HCT116 (cell line): ENCODE measurements around the gene CD40LG. TPM values are rescaled to one million over a fixed set of nuclear protein-coding genes. Genes with fewer than 3 reads are reported as not detected.

ENCODE experiments used
- ATAC-seq: fragments of 200-7000 bp; cut with Tn5 transposase; 2 replicates; pipeline ENCODE4 v1.9.1; 2020; ENCODE audit warnings: mild to moderate bottlenecking, moderate library complexity
- BruUV-seq: library from RNA; stranded (reverse); fragments of 400-500 nt; replicated peaks from 2 replicates; lab custom pipeline; 2021; lab: Mats Ljungman, UMichigan
- CTCF ChIA-PET: fragments of 300-600 bp; sonication (Branson Sonifier 250); formaldehyde crosslinking; loops from one replicate; lab custom pipeline; 2021; ENCODE audit warnings: antibody characterized with exemption; lab: Charles Lee
- POLR2A ChIA-PET: fragments of 300-600, 350-600 bp; sonication (Branson Sonifier 250); formaldehyde crosslinking; loops from one replicate; lab custom pipeline; 2021; ENCODE audit warnings: antibody characterized with exemption; lab: Charles Lee
- RAD21 ChIA-PET, 2 experiments: fragments of 300-600 bp; sonication (Branson Sonifier 250); formaldehyde crosslinking; loops; one replicate each; lab custom pipeline; 2023; ENCODE audit warnings: low total read pairs in 2 of 2; ENCODE audit not compliant: uncharacterized antibody in 2 of 2, unreplicated experiment in 2 of 2, low non-redundant PET in 1 of 2; lab: Charles Lee
- DNase-seq: peaks from one replicate; pipeline ENCODE4 v3.0.0-alpha.2; 2010; ENCODE audit warnings: low read depth, low spot score
- H2AFZ ChIP-seq: fragments of 200-600 bp; shearing (Covaris generic), sonication (generic); 2 replicates; pipeline ENCODE4 v1.6.1; 2017; ENCODE audit warnings: low read depth, mixed run types, mixed read lengths, antibody characterized with exemption, low read length; ENCODE audit not compliant: poor library complexity, severe bottlenecking
- H3K27ac ChIP-seq: 2 replicates; pipeline ENCODE4 v1.5.1; 2012; ENCODE audit warnings: low read depth, low read length
- H3K27me3 ChIP-seq: fragments of 200-600 bp; sonication (generic); 2 replicates; pipeline ENCODE4 v1.6.1; 2016; ENCODE audit warnings: mixed run types, low read length, mixed read lengths; ENCODE audit not compliant: insufficient read depth
- H3K36me3 ChIP-seq, 2 experiments: fragments of 200-500 bp in 1 of 2; fragments of 200-600 bp in 1 of 2; sonication (Bioruptor generic) in 1 of 2; sonication (generic) in 1 of 2; 2 replicates each; pipeline versions ENCODE4 v1.5.1 to v1.6.1; 2014 to 2016; ENCODE audit warnings: low read length in 2 of 2, inconsistent platforms in 1 of 2, mixed read lengths in 1 of 2, mixed run types in 1 of 2; ENCODE audit not compliant: insufficient read depth in 2 of 2, control insufficient read depth in 1 of 2
- H3K4me1 ChIP-seq, 2 experiments: fragments of 200-600 bp in 1 of 2; sonication (generic) in 1 of 2; 2 replicates each; pipeline versions ENCODE4 v1.5.1 to v1.6.1; 2012 to 2017; ENCODE audit warnings: low read length in 2 of 2, inconsistent platforms in 1 of 2, mild to moderate bottlenecking in 1 of 2, mixed read lengths in 1 of 2, mixed run types in 1 of 2, moderate library complexity in 1 of 2; ENCODE audit not compliant: insufficient read depth in 2 of 2, control insufficient read depth in 1 of 2
- H3K4me2 ChIP-seq: fragments of 200-600 bp; sonication (generic); 2 replicates; pipeline ENCODE4 v1.6.1; 2017; ENCODE audit warnings: mixed run types, low read length, mixed read lengths
- H3K4me3 ChIP-seq, 2 experiments: fragments of 200-600 bp in 1 of 2; sonication (generic) in 1 of 2; replicated peaks in 1 of 2; 2 replicates each; pipeline ENCODE4 v1.5.1; 2011 to 2016; ENCODE audit warnings: low read length in 2 of 2, control low read depth in 1 of 2, low read depth in 1 of 2, mild to moderate bottlenecking in 1 of 2, mixed read lengths in 1 of 2, mixed run types in 1 of 2
- H3K79me2 ChIP-seq: fragments of 200-600 bp; sonication (generic); 2 replicates; pipeline ENCODE4 v1.6.1; 2017; ENCODE audit warnings: mild to moderate bottlenecking, mixed run types, low read length, moderate library complexity, mixed read lengths; ENCODE audit not compliant: insufficient read depth
- H3K9ac ChIP-seq: fragments of 200-600 bp; sonication (generic); 2 replicates; pipeline ENCODE4 v1.6.1; 2016; ENCODE audit warnings: low read length, mixed read lengths
- H3K9me2 ChIP-seq: fragments of 200-600 bp; sonication (generic), shearing (Covaris generic); 2 replicates; pipeline ENCODE4 v1.6.1; 2017; ENCODE audit warnings: mixed run types, mild to moderate bottlenecking, moderate library complexity; ENCODE audit not compliant: insufficient read depth
- H3K9me3 ChIP-seq, 2 experiments: fragments of 200-500 bp in 1 of 2; fragments of 200-600 bp in 1 of 2; sonication (Bioruptor generic) in 1 of 2; sonication (generic) in 1 of 2; 2 replicates each; pipeline ENCODE4 v1.6.1; 2014 to 2017; ENCODE audit warnings: low read length in 2 of 2, mixed read lengths in 2 of 2, inconsistent platforms in 1 of 2, low read depth in 1 of 2, mild to moderate bottlenecking in 1 of 2, mixed run types in 1 of 2, moderate library complexity in 1 of 2; ENCODE audit not compliant: control insufficient read depth in 1 of 2, insufficient read depth in 1 of 2
- H4K20me1 ChIP-seq: fragments of 200-600 bp; sonication (generic), shearing (Covaris generic); 2 replicates; pipeline ENCODE4 v1.6.1; 2017; ENCODE audit warnings: mixed run types, mild to moderate bottlenecking, moderate library complexity; ENCODE audit not compliant: insufficient read depth
- CEBPB ChIP-seq: IDR thresholded peaks from 2 replicates; pipeline ENCODE4 v1.6.1; 2012; ENCODE audit warnings: low read depth
- CTCF ChIP-seq, 3 experiments: fragments of 200-600 bp in 1 of 3; sonication (generic) in 1 of 3; IDR thresholded peaks in 2 of 3; conservative IDR thresholded peaks in 1 of 3; 2 replicates each; pipeline ENCODE4 v1.5.1; 2012 to 2017; ENCODE audit warnings: low read depth in 2 of 3, low read length in 2 of 3, antibody characterized with exemption in 1 of 3, borderline replicate concordance in 1 of 3, control low read depth in 1 of 3, mild to moderate bottlenecking in 1 of 3, mixed read lengths in 1 of 3, mixed run types in 1 of 3, moderate library complexity in 1 of 3; ENCODE audit not compliant: insufficient read depth in 1 of 3
- EGR1 ChIP-seq: IDR thresholded peaks from 2 replicates; pipeline ENCODE4 v1.6.1; 2012; ENCODE audit warnings: low read depth
- ELF1 ChIP-seq: IDR thresholded peaks from 2 replicates; pipeline ENCODE4 v1.6.1; 2012; ENCODE audit warnings: low read depth, borderline replicate concordance
- EZH2 ChIP-seq: fragments of 200-600 bp; sonication (generic); IDR thresholded peaks from 2 replicates; pipeline ENCODE4 v1.6.1; 2017; ENCODE audit warnings: antibody characterized with exemption, mixed run types
- FOSL1 ChIP-seq: IDR thresholded peaks from 2 replicates; pipeline ENCODE4 v1.6.1; 2012; ENCODE audit warnings: low read depth
- JUND ChIP-seq: IDR thresholded peaks from 2 replicates; pipeline ENCODE4 v1.6.1; 2012
- RAD21 ChIP-seq: IDR thresholded peaks from 2 replicates; pipeline ENCODE4 v1.6.1; 2012; ENCODE audit warnings: low read depth, mild to moderate bottlenecking
- REST ChIP-seq: IDR thresholded peaks from 2 replicates; pipeline ENCODE4 v1.6.1; 2012; ENCODE audit warnings: low read depth
- TCF7L2 ChIP-seq: IDR thresholded peaks from 2 replicates; pipeline ENCODE4 v1.7.0; 2011; ENCODE audit warnings: borderline replicate concordance, inconsistent platforms; ENCODE audit not compliant: insufficient read depth, insufficient read length; ENCODE audit errors: extremely low read depth
- ZNF274 ChIP-seq: fragments of 200-500 bp; sonication (Bioruptor generic); IDR thresholded peaks from 2 replicates; pipeline ENCODE4 v1.6.1; 2014; ENCODE audit warnings: mild to moderate bottlenecking, low read depth, low read length, inconsistent platforms
- intact Hi-C: fragments of 100-400 bp; cut with micrococcal nuclease; formaldehyde crosslinking; loops from 2 replicates; pipeline ENCODE4 v1.10.0; 2022
- total RNA-seq: library from RNA; stranded (reverse); gene quantifications from one replicate; pipeline ENCODE4 v1.2.1, GENCODE V29; 2021; ENCODE audit not compliant: unreplicated experiment

The CD40LG gene
- total RNA-seq, 1 experiment from 2014 or later: not detected

- CTCF ChIA-PET: interaction anchor here (2.6 kb wide), 1 partner anchor 87 kb away, joined by 29 read pairs; no protein-coding TSS in a partner anchor
- POLR2A ChIA-PET: no interaction called here
- Histone ChIP-seq H3K9me3 (no peaks in the 10 kb centered on the region), H3K4me1 (no peaks in the 10 kb centered on the region), H2AFZ (no peak overlapping the region), H3K36me3 (no peaks in the 10 kb centered on the region), H3K9me2 (no peaks in the 10 kb centered on the region), H3K27ac (no peak overlapping the region), H3K9ac (no peak overlapping the region), H3K4me2 (no peak overlapping the region), H3K4me3 (no peak overlapping the region), H4K20me1 (no peaks in the 10 kb centered on the region), H3K27me3 (no peaks in the 10 kb centered on the region), H3K79me2 (no peaks in the 10 kb centered on the region)
- RAD21 ChIA-PET: interaction anchor here in 1 of 2 experiments (0.5 kb wide), 1 partner anchor 1079 kb away, joined by 3 read pairs; no protein-coding TSS in a partner anchor
- TF ChIP-seq FOSL1 (no peak), CEBPB (no peak), EGR1 (no peak), EZH2 (no peak), ZNF274 (no peak)
- no TSS peak for BruUV-seq
- DNase-seq: no peak
- no peak for ATAC-seq
- intact Hi-C loops: loop anchor here (5.0 kb wide), 1 partner anchor 445 kb away; no protein-coding TSS in a partner anchor
These were observed 40.7 kb upstream of the CD40LG start for GRCh38 chrX:136607236-136607635.

GRCh38 chrX:136608295-136608933 lies 39.5 kb upstream of the CD40LG start:
- Histone ChIP-seq H3K27me3 (no peaks in the 10 kb centered on the region), H3K79me2 (no peaks in the 10 kb centered on the region), H3K4me2 (no peak overlapping the region)
- CTCF ChIA-PET: interaction anchor here (1.0 to 2.6 kb wide), 2 partner anchors 86 to 444 kb away, joined by 6 to 29 read pairs; no protein-coding TSS in a partner anchor
- no TSS peak for BruUV-seq
- TF ChIP-seq CTCF (IDR thresholded peaks at IDR 0.05 in 2 of 3, conservative IDR thresholded peaks at IDR 0.05 in 1 of 3; ENCODE audit: borderline replicate concordance in 1 of 3, insufficient read depth in 1 of 3, low read depth in 2 of 3, low read length in 2 of 3) (peak; percentile 20 to 36 (median 21); a peak in 4 of 6 replicates), JUND (no peak), REST (no peak), ELF1 (no peak), TCF7L2 (no peak), CEBPB (no peak), RAD21 (peak; percentile 62)
- TF ChIP-seq, all 23 proteins: peak for 2
- Histone ChIP-seq H2AFZ (no peak overlapping the region), H3K9me3 (no peaks in the 10 kb centered on the region), H3K36me3 (no peaks in the 10 kb centered on the region), H3K9ac (no peak overlapping the region), H3K4me1 (no peaks in the 10 kb centered on the region), H3K9me2 (no peaks in the 10 kb centered on the region), H3K4me3 (no peak overlapping the region), H4K20me1 (no peaks in the 10 kb centered on the region), H3K27ac (no peak overlapping the region)
- DNase-seq (peak; percentile 3), ATAC-seq (peak; percentile 68)
- ChIA-PET POLR2A (no interaction called here), RAD21 (interaction anchor here (0.5 to 1.4 kb wide), 3 partner anchors 86 to 100 kb away, joined by 3 to 6 read pairs (median 3); no protein-coding TSS in a partner anchor)
- intact Hi-C loops: loop anchor here (1.0 to 5.0 kb wide), 2 partner anchors 86 to 444 kb away; no protein-coding TSS in a partner anchor
